Thyroid gland (tissue), 4 donors: ENCODE data around the gene CCDC149.

ENCODE experiments used
- CTCF ChIP-seq, 6 experiments: fragments of 200-600 bp in 3 of 6; fragments of 450-650 bp in 3 of 6; sonication (generic) in 3 of 6; IDR thresholded peaks; one replicate each; pipeline ENCODE4 v1.5.1; 2016 to 2019; ENCODE audit warnings: antibody characterized with exemption in 6 of 6, mild to moderate bottlenecking in 2 of 6, inconsistent platforms in 1 of 6, moderate library complexity in 1 of 6
- POLR2A ChIP-seq, 2 donors: fragments of 450-650 bp; IDR thresholded peaks; one replicate each; pipeline ENCODE4 v1.6.1; 2017; ENCODE audit warnings: antibody characterized with exemption in 2 of 2, mild to moderate bottlenecking in 2 of 2, moderate library complexity in 1 of 2

- TF ChIP-seq CTCF (IDR thresholded peaks at IDR 0.05) (no peak), POLR2A (IDR thresholded peaks at IDR 0.05) (no peak)
Measured at GRCh38 chr4:24867251-24867650, 45.6 kb downstream of the CCDC149 start.
